ENCODE data around the gene DOCK9. TPM values are rescaled to one million over a fixed set of nuclear protein-coding genes. Genes with fewer than 3 reads are reported as not detected.
A peak's percentile ranks its signal among the peaks of the same experiment; 100 is the strongest.

The DOCK9 gene
- total and polyA plus RNA-seq, 7 donors, result 13.8 to 39.5 (median 19.9) TPM

DNA sequence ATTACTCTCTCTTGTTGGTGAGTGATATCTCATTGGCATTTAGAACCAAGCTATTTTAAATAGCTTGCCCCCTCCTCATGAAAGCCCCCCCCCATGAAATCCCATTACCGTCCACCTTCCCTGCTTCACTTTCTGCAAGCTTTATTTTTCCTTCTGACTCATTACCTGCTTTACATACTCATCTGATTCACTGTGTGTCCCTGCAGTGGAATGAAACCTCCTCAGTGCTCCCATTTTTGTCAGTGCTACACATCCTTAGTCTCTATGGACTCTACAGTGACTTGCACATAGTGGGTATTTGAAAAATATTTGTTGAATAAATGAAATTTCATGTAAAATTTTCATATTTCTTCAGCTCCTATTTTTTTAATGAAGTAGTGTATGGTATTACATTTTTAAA lies 62.3 kb downstream of the DOCK9 start:
- WGBS, 3 donors, result 47 to 83% (median 72%) methylated on average over 1 of the region's 1 CpG
- Histone ChIP-seq H3K4me1 (no peaks in the 10 kb centered on the region), H3K4me3 (no peak overlapping the region), H3K27ac (no peak overlapping the region), H3K27me3 (ENCODE audit: insufficient read depth in 3 of 3, low read length in 2 of 3) (no peaks in the 10 kb centered on the region), H3K36me3 (ENCODE audit: insufficient read depth in 1 of 2, low read depth in 1 of 2) (peaks cover 0 to 15% of the 10 kb centered on the region in 2 donors), H3K9me3 (no peaks in the 10 kb centered on the region)
- intact Hi-C loops (cut with DNase I), result no loop called here
- TF ChIP-seq CTCF (IDR thresholded peaks at IDR 0.05), result no peak
- DNase-seq, result no peak
- ATAC-seq, result no peak

DNA sequence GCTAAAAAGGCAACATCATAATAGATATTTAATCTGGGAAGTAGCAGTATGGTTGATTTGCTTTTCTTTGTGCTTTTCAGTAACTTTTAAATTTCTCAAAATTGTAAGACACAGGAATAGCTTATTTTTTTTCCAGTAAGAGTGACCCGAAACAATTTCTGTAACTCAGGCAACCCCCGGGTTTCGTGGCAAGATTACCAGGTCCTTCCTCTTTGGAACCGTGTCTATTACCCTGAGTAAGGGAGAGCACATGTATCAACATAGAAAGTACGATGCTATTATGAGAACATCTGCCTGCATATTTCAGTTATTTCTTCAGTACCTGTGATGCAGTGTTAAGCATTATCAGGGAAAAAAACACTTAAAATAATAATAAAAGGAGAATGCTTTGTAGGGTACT lies 64.1 kb downstream of the DOCK9 start:
- ATAC-seq (no peak), DNase-seq (no peak)
- Histone ChIP-seq H3K4me3 (no peak overlapping the region), H3K4me1 (no peaks in the 10 kb centered on the region), H3K9me3 (no peaks in the 10 kb centered on the region), H3K36me3 (ENCODE audit: insufficient read depth in 1 of 2, low read depth in 1 of 2) (peaks cover 0 to 9% of the 10 kb centered on the region in 2 donors), H3K27me3 (ENCODE audit: insufficient read depth in 3 of 3, low read length in 2 of 3) (no peaks in the 10 kb centered on the region), H3K27ac (no peak overlapping the region)
- intact Hi-C loops (cut with DNase I), result loop anchor here in 1 of 2 donors (5.0 kb wide), 1 partner anchor 936 kb away; no protein-coding TSS in a partner anchor
- WGBS, 3 donors, result 45 to 60% (median 51%) methylated on average over 5 of the region's 5 CpGs
- TF ChIP-seq CTCF (IDR thresholded peaks at IDR 0.05), result no peak

- intact Hi-C loops (cut with DNase I), result loop anchor here in 1 of 2 donors (5.0 kb wide), 1 partner anchor 936 kb away; no protein-coding TSS in a partner anchor
- ATAC-seq, result peak in 1 of 4 donors; percentile 24
- no peak overlapping the region for H3K27ac ChIP-seq
Observed at GRCh38 chr13:98912846-98913245, 65.0 kb downstream of the DOCK9 start.

GRCh38 chr13:98910501-98910951 lies 67.3 kb downstream of the DOCK9 start:
- no peak for TF ChIP-seq CTCF (IDR thresholded peaks at IDR 0.05)
- H3K4me3 ChIP-seq, result no peak overlapping the region
- no peaks in the 10 kb centered on the region for H3K27me3 ChIP-seq (ENCODE audit: insufficient read depth in 3 of 3, low read length in 2 of 3)
- DNase-seq (no peak), ATAC-seq (peak; percentile 53 to 78 (median 65))
- H3K27ac ChIP-seq, result peak overlapping the region; percentile 66
- H3K9me3 ChIP-seq, result no peaks in the 10 kb centered on the region
- peaks cover 0 to 9% of the 10 kb centered on the region in 2 donors for H3K36me3 ChIP-seq (ENCODE audit: insufficient read depth in 1 of 2, low read depth in 1 of 2)
- 33 to 36% (median 35%) methylated on average over 2 of the region's 2 CpGs for WGBS, 3 donors
- intact Hi-C loops (cut with DNase I), result loop anchor here in 1 of 2 donors (5.0 kb wide), 1 partner anchor 933 kb away; no protein-coding TSS in a partner anchor
- no peaks in the 10 kb centered on the region for H3K4me1 ChIP-seq

More at GRCh38 chr13:98912846-98913245, 65.0 kb downstream of the DOCK9 start:
- H3K4me1 ChIP-seq, result no peaks in the 10 kb centered on the region
- no peaks in the 10 kb centered on the region for H3K9me3 ChIP-seq
- no peaks in the 10 kb centered on the region for H3K27me3 ChIP-seq (ENCODE audit: insufficient read depth in 3 of 3, low read length in 2 of 3)
- no peak for DNase-seq
- no peak for TF ChIP-seq CTCF (IDR thresholded peaks at IDR 0.05)
- peaks cover 0 to 9% of the 10 kb centered on the region in 2 donors for H3K36me3 ChIP-seq (ENCODE audit: insufficient read depth in 1 of 2, low read depth in 1 of 2)
- H3K4me3 ChIP-seq, result no peak overlapping the region

DNA sequence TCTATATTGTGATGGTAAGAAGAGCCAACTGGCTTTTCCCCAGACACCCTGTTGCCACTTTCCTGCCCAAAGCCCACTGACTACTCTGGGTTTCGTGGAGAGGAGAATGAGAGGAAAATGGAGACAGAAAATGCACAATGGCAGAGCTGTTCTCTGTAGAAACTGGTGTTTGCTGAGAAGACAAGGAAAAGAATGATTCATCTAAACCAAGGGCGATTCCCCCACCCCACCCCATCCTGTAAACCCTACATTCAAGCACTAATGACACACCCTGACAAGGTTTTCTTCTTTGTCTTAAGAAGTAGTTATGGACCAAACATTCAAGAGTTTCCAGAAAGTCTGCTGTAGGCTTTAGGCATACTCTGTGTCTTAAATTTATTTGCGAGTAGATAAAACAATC lies 68.8 kb downstream of the DOCK9 start:
- Histone ChIP-seq H3K9me3 (no peaks in the 10 kb centered on the region), H3K36me3 (ENCODE audit: insufficient read depth in 1 of 2, low read depth in 1 of 2) (no peaks in the 10 kb centered on the region), H3K27ac (no peak overlapping the region), H3K4me1 (no peaks in the 10 kb centered on the region), H3K4me3 (no peak overlapping the region), H3K27me3 (ENCODE audit: insufficient read depth in 3 of 3, low read length in 2 of 3) (no peaks in the 10 kb centered on the region)
- 83 to 91% (median 86%) methylated on average over 3 of the region's 3 CpGs for WGBS, 3 donors
- ATAC-seq, result no peak
- intact Hi-C loops (cut with DNase I), result no loop called here
- no peak for TF ChIP-seq CTCF (IDR thresholded peaks at IDR 0.05)
- no peak for DNase-seq
